PC-9 (cell line): Measurements from ENCODE around the gene ATP1B4. TPM values are rescaled to one million over a fixed set of nuclear protein-coding genes. Genes with fewer than 3 reads are reported as not detected.

Experiments
- BruUV-seq: library from RNA; stranded (reverse); fragments of 400-500 nt; replicated peaks from 2 replicates; lab custom pipeline; 2021; lab: Mats Ljungman, UMichigan
- CTCF ChIA-PET: fragments of 300-600 bp; sonication (Branson Sonifier 250); formaldehyde crosslinking; loops from one replicate; lab custom pipeline; 2022; ENCODE audit warnings: antibody characterized with exemption; lab: Charles Lee
- POLR2A ChIA-PET: fragments of 300-600 bp; sonication (Branson Sonifier 250); formaldehyde crosslinking; loops from one replicate; lab custom pipeline; 2022; ENCODE audit warnings: antibody characterized with exemption; ENCODE audit not compliant: unreplicated experiment; lab: Charles Lee
- DNase-seq, 2 experiments: peaks; one replicate each; pipeline versions ENCODE4 v3.0.0 to v3.0.0-alpha.2; 2015 to 2022; ENCODE audit warnings: mixed read lengths in 1 of 2
- H2AFZ ChIP-seq: fragments of 200-600 bp; sonication (generic); 2 replicates; pipeline ENCODE4 v1.8.1; 2017; ENCODE audit warnings: antibody characterized with exemption
- H3F3A ChIP-seq: fragments of 200-600 bp; sonication (generic); 2 replicates; pipeline ENCODE4 v1.8.1; 2017; ENCODE audit warnings: antibody characterized with exemption, mild to moderate bottlenecking, low read depth; ENCODE audit not compliant: insufficient read depth
- H3K27ac ChIP-seq: fragments of 200-600 bp; sonication (generic); 2 replicates; pipeline ENCODE4 v1.6.1; 2016; ENCODE audit warnings: mixed run types
- H3K27me3 ChIP-seq: fragments of 200-600 bp; sonication (generic); 2 replicates; pipeline ENCODE4 v1.6.1; 2016; ENCODE audit warnings: low read depth, mixed run types; ENCODE audit not compliant: insufficient read depth
- H3K36me3 ChIP-seq: fragments of 200-600 bp; sonication (generic); 2 replicates; pipeline ENCODE4 v1.6.1; 2016; ENCODE audit warnings: low read depth, mixed run types
- H3K4me1 ChIP-seq: fragments of 200-600 bp; sonication (generic); replicated peaks from 2 replicates; pipeline ENCODE4 v1.6.1; 2016; ENCODE audit warnings: mixed run types; ENCODE audit not compliant: insufficient read depth
- H3K4me2 ChIP-seq: fragments of 200-600 bp; sonication (generic); 2 replicates; pipeline ENCODE4 v1.6.1; 2017; ENCODE audit warnings: mixed run types
- H3K4me3 ChIP-seq: fragments of 200-600 bp; sonication (generic); 2 replicates; pipeline ENCODE4 v1.6.1; 2016; ENCODE audit warnings: mixed run types
- H3K79me2 ChIP-seq: fragments of 200-600 bp; sonication (generic); 2 replicates; pipeline ENCODE4 v1.6.1; 2017; ENCODE audit warnings: low read depth, mixed run types
- H3K9me2 ChIP-seq: fragments of 200-600 bp; sonication (generic); 2 replicates; pipeline ENCODE4 v1.8.1; 2017; ENCODE audit warnings: mild to moderate bottlenecking; ENCODE audit not compliant: insufficient read depth
- H3K9me3 ChIP-seq: fragments of 200-600 bp; sonication (generic); 2 replicates; pipeline ENCODE4 v1.8.1; 2016; ENCODE audit warnings: low read depth; ENCODE audit not compliant: insufficient read depth
- H4K20me1 ChIP-seq: fragments of 200-600 bp; sonication (generic); 2 replicates; pipeline ENCODE4 v1.8.1; 2017; ENCODE audit not compliant: insufficient read depth
- CTCF ChIP-seq: fragments of 200-600 bp; sonication (generic); conservative IDR thresholded peaks from 2 replicates; pipeline ENCODE4 v1.6.1; 2017; ENCODE audit warnings: mixed run types, antibody characterized with exemption, mild to moderate bottlenecking, moderate library complexity
- EZH2 ChIP-seq: fragments of 200-600 bp; sonication (generic); IDR thresholded peaks from 2 replicates; pipeline ENCODE4 v1.8.0; 2017; ENCODE audit warnings: antibody characterized with exemption, low read depth
- intact Hi-C: fragments of 100-400 bp; cut with micrococcal nuclease; formaldehyde crosslinking; loops from one replicate; pipeline ENCODE4 v1.10.0; 2022; ENCODE audit not compliant: unreplicated experiment
- total RNA-seq: library from RNA; stranded (reverse); gene quantifications from 2 replicates; pipeline ENCODE4 v1.2.3, GENCODE V29; 2021

ATP1B4 gene
- total RNA-seq, 1 experiment from 2014 or later = not detected

GRCh38 chrX:120406638-120407037 is 44.7 kb downstream of the ATP1B4 start:
- no TSS peak for BruUV-seq
- H3K27me3 ChIP-seq = no peaks in the 10 kb centered on the region
- H3K79me2 ChIP-seq = no peaks in the 10 kb centered on the region
- H3K4me2 ChIP-seq = no peak overlapping the region
- no peak for DNase-seq
- H3K9me2 ChIP-seq = no peaks in the 10 kb centered on the region
- ChIA-PET POLR2A (no interaction called here), CTCF (no interaction called here)
- H3F3A ChIP-seq = no peaks in the 10 kb centered on the region
- no peak overlapping the region for H2AFZ ChIP-seq
- H3K27ac ChIP-seq = no peak overlapping the region
- no peak overlapping the region for H3K4me3 ChIP-seq
- H3K9me3 ChIP-seq = peaks cover 6% of the 10 kb centered on the region; the same call in 1 of the 2 replicates
- no peaks in the 10 kb centered on the region for H4K20me1 ChIP-seq
- no peaks in the 10 kb centered on the region for H3K4me1 ChIP-seq
- no peaks in the 10 kb centered on the region for H3K36me3 ChIP-seq
- no peak for TF ChIP-seq CTCF
- no peak for TF ChIP-seq EZH2
- intact Hi-C loops = no loop called here

GRCh38 chrX:120408168-120408567 is 46.3 kb downstream of the ATP1B4 start:
- Histone ChIP-seq H4K20me1 (no peaks in the 10 kb centered on the region), H3K4me2 (no peak overlapping the region), H3K36me3 (no peaks in the 10 kb centered on the region), H3K9me3 (peaks cover 6% of the 10 kb centered on the region; the same call in 1 of the 2 replicates), H3F3A (no peaks in the 10 kb centered on the region), H3K4me3 (no peak overlapping the region), H3K27ac (no peak overlapping the region), H3K9me2 (no peaks in the 10 kb centered on the region), H3K27me3 (no peaks in the 10 kb centered on the region), H3K79me2 (no peaks in the 10 kb centered on the region), H2AFZ (no peak overlapping the region), H3K4me1 (no peaks in the 10 kb centered on the region)
- DNase-seq = no peak
- intact Hi-C loops = no loop called here
- POLR2A ChIA-PET = no interaction called here
- CTCF ChIA-PET = no interaction called here
- TF ChIP-seq CTCF (no peak), EZH2 (no peak)
- BruUV-seq = no TSS peak

GRCh38 chrX:120419463-120419862 is 57.6 kb downstream of the ATP1B4 start:
- H3K4me2 ChIP-seq = no peak overlapping the region
- intact Hi-C loops = no loop called here
- no peaks in the 10 kb centered on the region for H3K9me2 ChIP-seq
- H3K27me3 ChIP-seq = no peaks in the 10 kb centered on the region
- no peaks in the 10 kb centered on the region for H3K4me1 ChIP-seq
- no peak overlapping the region for H3K4me3 ChIP-seq
- CTCF ChIA-PET = no interaction called here
- no peak for TF ChIP-seq EZH2
- TF ChIP-seq CTCF = no peak
- no peak overlapping the region for H3K27ac ChIP-seq
- H2AFZ ChIP-seq = no peak overlapping the region
- no peaks in the 10 kb centered on the region for H4K20me1 ChIP-seq
- no peak for DNase-seq
- POLR2A ChIA-PET = no interaction called here
- no TSS peak for BruUV-seq
- H3F3A ChIP-seq = peaks cover 5% of the 10 kb centered on the region; the same call in 1 of the 2 replicates
- H3K9me3 ChIP-seq = no peaks in the 10 kb centered on the region
- no peaks in the 10 kb centered on the region for H3K36me3 ChIP-seq
- H3K79me2 ChIP-seq = no peaks in the 10 kb centered on the region
